OCI-LY3 (cell line): Measurements from ENCODE around the gene ARID5B.

Experiments used
- H2AFZ ChIP-seq: fragments of 200-600, 300-600 bp; shearing (Covaris generic); 2 replicates; pipeline ENCODE4 v1.6.0; 2014; ENCODE audit warnings: antibody characterized with exemption, low read depth, low read length
- H3K27ac ChIP-seq: fragments of 200-600, 300-600 bp; sonication (generic); 2 replicates; pipeline ENCODE4 v1.5.1; 2014; ENCODE audit warnings: mild to moderate bottlenecking, low read length, moderate library complexity, mixed read lengths
- H3K27me3 ChIP-seq: fragments of 200-600, 300-600 bp; sonication (generic); 2 replicates; pipeline ENCODE4 v1.6.1; 2014; ENCODE audit warnings: low read depth, low read length, mixed read lengths
- H3K36me3 ChIP-seq: fragments of 200-600, 300-600 bp; sonication (generic); replicated peaks from 2 replicates; pipeline ENCODE3; 2014; ENCODE audit warnings: low read depth, low read length, mixed read lengths
- H3K4me1 ChIP-seq: fragments of 300-600, 200-600 bp; sonication (generic); 2 replicates; pipeline ENCODE4 v1.6.1; 2014; ENCODE audit warnings: low read length, mixed read lengths
- H3K4me2 ChIP-seq: fragments of 200-600, 300-600 bp; sonication (generic); 2 replicates; pipeline ENCODE4 v1.6.1; 2014; ENCODE audit warnings: low read length, mixed read lengths
- H3K4me3 ChIP-seq: fragments of 300-600, 200-600 bp; sonication (generic); 2 replicates; pipeline ENCODE4 v1.5.1; 2014; ENCODE audit warnings: antibody characterized with exemption, mild to moderate bottlenecking, low read length, moderate library complexity
- H3K79me2 ChIP-seq: fragments of 300-600, 200-600 bp; shearing (Covaris generic); 2 replicates; pipeline ENCODE4 v1.6.1; 2014; ENCODE audit warnings: mild to moderate bottlenecking, low read length, mixed read lengths
- H3K9ac ChIP-seq: fragments of 300-600, 200-600 bp; shearing (Covaris generic); 2 replicates; pipeline ENCODE4 v1.6.0; 2014; ENCODE audit warnings: mild to moderate bottlenecking, low read length, moderate library complexity
- H3K9me3 ChIP-seq: fragments of 200-600, 300-600 bp; shearing (Covaris generic); 2 replicates; pipeline ENCODE4 v1.6.1; 2014; ENCODE audit warnings: low read length, mixed read lengths; ENCODE audit not compliant: insufficient read depth
- H4K20me1 ChIP-seq: fragments of 200-600, 300-600 bp; sonication (generic); 2 replicates; pipeline ENCODE4 v1.6.1; 2016; ENCODE audit warnings: low read length, mixed read lengths; ENCODE audit not compliant: insufficient read depth
- CTCF ChIP-seq: fragments of 200-600, 300-600 bp; sonication (generic); IDR thresholded peaks from 2 replicates; pipeline ENCODE4 v1.5.1; 2014; ENCODE audit warnings: antibody characterized with exemption, low read length, low read depth
- EZH2phosphoT487 ChIP-seq: fragments of 200-600 bp; shearing (Covaris generic); IDR thresholded peaks from 2 replicates; pipeline ENCODE4 v1.6.1; 2018; ENCODE audit warnings: antibody characterized with exemption, mixed run types, low read depth

Gene ARID5B

GRCh38 chr10:61900829-61901792 is at the start of gene ARID5B:
Gene ARID5B (plus strand): TSS chr10:61901699. CDS start chr10:61901710, 11 bp downstream.
- no peaks in the 10 kb centered on the region for H3K27me3 ChIP-seq
- no peaks in the 10 kb centered on the region for H4K20me1 ChIP-seq
- H3K79me2 ChIP-seq, result peaks cover 15% of the 10 kb centered on the region
- H3K36me3 ChIP-seq, result no peaks in the 10 kb centered on the region
- H2AFZ ChIP-seq, result peak within 1 kb of the TSS; percentile 100
- H3K4me1 ChIP-seq, result peaks cover 30% of the 10 kb centered on the region
- TF ChIP-seq CTCF (no peak), EZH2phosphoT487 (no peak)
- H3K9me3 ChIP-seq, result no peaks in the 10 kb centered on the region
- H3K4me2 ChIP-seq, result peak within 1 kb of the TSS; percentile 99
- H3K4me3 ChIP-seq, result peak within 1 kb of the TSS; percentile 96
- peak within 1 kb of the TSS; percentile 95 for H3K9ac ChIP-seq
- peak within 1 kb of the TSS; percentile 93 for H3K27ac ChIP-seq

- H4K20me1 ChIP-seq, result no peaks in the 10 kb centered on the region
- no peak overlapping the region for H3K9ac ChIP-seq
- H3K79me2 ChIP-seq, result no peaks in the 10 kb centered on the region
- H3K4me1 ChIP-seq, result peaks cover under 1% of the 10 kb centered on the region; the same call in 1 of the 2 replicates
- no peak overlapping the region for H2AFZ ChIP-seq
- TF ChIP-seq EZH2phosphoT487 (no peak), CTCF (no peak)
- H3K4me3 ChIP-seq, result no peak overlapping the region
- H3K9me3 ChIP-seq, result no peaks in the 10 kb centered on the region
- H3K36me3 ChIP-seq, result no peaks in the 10 kb centered on the region
- H3K27me3 ChIP-seq, result no peaks in the 10 kb centered on the region
- H3K27ac ChIP-seq, result no peak overlapping the region
- no peak overlapping the region for H3K4me2 ChIP-seq
Measured at GRCh38 chr10:61852261-61852660, 49.2 kb upstream of the ARID5B start.

- Histone ChIP-seq H3K79me2 (no peaks in the 10 kb centered on the region), H3K9ac (no peak overlapping the region), H3K4me3 (no peak overlapping the region), H4K20me1 (no peaks in the 10 kb centered on the region), H3K9me3 (no peaks in the 10 kb centered on the region), H3K4me1 (no peaks in the 10 kb centered on the region), H3K27me3 (no peaks in the 10 kb centered on the region), H3K27ac (no peak overlapping the region), H3K4me2 (no peak overlapping the region), H2AFZ (no peak overlapping the region), H3K36me3 (no peaks in the 10 kb centered on the region)
- TF ChIP-seq CTCF (no peak), EZH2phosphoT487 (no peak)
Measured at GRCh38 chr10:61855771-61856170, 45.7 kb upstream of the ARID5B start.

- no peaks in the 10 kb centered on the region for H3K36me3 ChIP-seq
- H3K4me3 ChIP-seq, result no peak overlapping the region
- TF ChIP-seq CTCF, result no peak
- H3K4me2 ChIP-seq, result no peak overlapping the region
- H2AFZ ChIP-seq, result no peak overlapping the region
- no peaks in the 10 kb centered on the region for H3K4me1 ChIP-seq
- H3K9me3 ChIP-seq, result no peaks in the 10 kb centered on the region
- no peaks in the 10 kb centered on the region for H4K20me1 ChIP-seq
- H3K9ac ChIP-seq, result no peak overlapping the region
- H3K27ac ChIP-seq, result no peak overlapping the region
- H3K27me3 ChIP-seq, result no peaks in the 10 kb centered on the region
- no peaks in the 10 kb centered on the region for H3K79me2 ChIP-seq
Measured at GRCh38 chr10:61857746-61858145, 43.8 kb upstream of the ARID5B start.
